HepG2 (cell line): ENCODE measurements around the gene CBLC. TPM values are rescaled to one million over a fixed set of nuclear protein-coding genes. Genes with fewer than 3 reads are reported as not detected.

Source experiments
- BORCS8-MEF2B ChIP-seq: sonication (generic); formaldehyde crosslinking; IDR thresholded peaks from 2 replicates; pipeline ENCODE4 v1.8.0; 2022; ENCODE audit warnings: mild to moderate bottlenecking, missing genetic modification reagents
- CHCHD3 ChIP-seq: sonication (generic); formaldehyde crosslinking; IDR thresholded peaks from 2 replicates; pipeline ENCODE4 v1.8.0; 2022; ENCODE audit warnings: mild to moderate bottlenecking, missing genetic modification reagents, moderate library complexity
- HNRNPK ChIP-seq: fragments of 200-400 bp; formaldehyde crosslinking; IDR thresholded peaks from 2 replicates; pipeline ENCODE4 v1.6.1; 2018; ENCODE audit warnings: low read length, low read depth, moderate library complexity, mild to moderate bottlenecking; ENCODE audit not compliant: poor library complexity, severe bottlenecking
- HNRNPL ChIP-seq: fragments of 200-400 bp; formaldehyde crosslinking; IDR thresholded peaks from 2 replicates; pipeline ENCODE4 v1.6.1; 2017; ENCODE audit warnings: mild to moderate bottlenecking, low read depth, low read length
- KDM2A ChIP-seq: sonication (generic); formaldehyde crosslinking; IDR thresholded peaks from 2 replicates; pipeline ENCODE4 v1.4.0; 2020; ENCODE audit warnings: low read depth, missing genetic modification reagents, borderline replicate concordance
- MAFG ChIP-seq: sonication (generic); formaldehyde crosslinking; IDR thresholded peaks from 2 replicates; pipeline ENCODE4 v1.5.1; 2020; ENCODE audit warnings: mild to moderate bottlenecking, missing genetic modification reagents
- NRL ChIP-seq: sonication (generic); formaldehyde crosslinking; IDR thresholded peaks from 2 replicates; pipeline ENCODE4 v1.5.0; 2020; ENCODE audit warnings: missing genetic modification reagents, mild to moderate bottlenecking, moderate library complexity, borderline replicate concordance
- PRDM15 ChIP-seq: sonication (generic); formaldehyde crosslinking; IDR thresholded peaks from 2 replicates; pipeline ENCODE4 v1.4.0; 2020; ENCODE audit warnings: missing genetic modification reagents
- RAD21 ChIP-seq: fragments of 450-650 bp; formaldehyde crosslinking; IDR thresholded peaks from 2 replicates; pipeline ENCODE4 v1.5.0; 2020; ENCODE audit warnings: mild to moderate bottlenecking
- REL ChIP-seq: sonication (generic); formaldehyde crosslinking; conservative IDR thresholded peaks from 2 replicates; pipeline ENCODE4 v1.8.0; 2022; ENCODE audit warnings: mild to moderate bottlenecking, missing genetic modification reagents, moderate library complexity
- SAFB2 ChIP-seq: sonication (generic); formaldehyde crosslinking; IDR thresholded peaks from 2 replicates; pipeline ENCODE4 v1.5.1; 2020; ENCODE audit warnings: missing genetic modification reagents, low read depth, mild to moderate bottlenecking, borderline replicate concordance
- SETDB1 ChIP-seq: sonication (generic); formaldehyde crosslinking; IDR thresholded peaks from 2 replicates; pipeline ENCODE4 v1.5.1; 2020; ENCODE audit warnings: missing genetic modification reagents, mild to moderate bottlenecking, borderline replicate concordance
- SMC3 ChIP-seq: IDR thresholded peaks from 2 replicates; pipeline ENCODE4 v1.6.1; 2011; ENCODE audit warnings: low read length, improper control_type of control experiment
- SOX5 ChIP-seq: IDR thresholded peaks from 2 replicates; pipeline ENCODE4 v1.6.1; 2016; ENCODE audit warnings: borderline replicate concordance
- SUZ12 ChIP-seq: fragments of 150-350 bp; IDR thresholded peaks from 2 replicates; pipeline ENCODE4 v1.6.1; 2014; ENCODE audit warnings: low read depth, low read length
- TGIF2 ChIP-seq: IDR thresholded peaks from 2 replicates; pipeline ENCODE4 v1.6.1; 2016; ENCODE audit warnings: control low read depth, missing compliant biosample characterization
- THAP11 ChIP-seq: IDR thresholded peaks from 2 replicates; pipeline ENCODE4 v1.6.1; 2016; ENCODE audit warnings: missing biosample characterization, missing genetic modification reagents
- THRA ChIP-seq: sonication (generic); formaldehyde crosslinking; IDR thresholded peaks from 2 replicates; pipeline ENCODE4 v1.4.0; 2020; ENCODE audit warnings: missing genetic modification reagents, borderline replicate concordance
- ZNF274 ChIP-seq: sonication (generic); formaldehyde crosslinking; IDR thresholded peaks from 2 replicates; pipeline ENCODE4 v1.5.1; 2020; ENCODE audit warnings: mild to moderate bottlenecking, missing genetic modification reagents
- ZNF30 ChIP-seq: sonication (generic); formaldehyde crosslinking; IDR thresholded peaks from 2 replicates; pipeline ENCODE4 v1.5.0; 2020; ENCODE audit warnings: mild to moderate bottlenecking, missing genetic modification reagents
- ZNF331 ChIP-seq: sonication (generic); formaldehyde crosslinking; IDR thresholded peaks from 2 replicates; pipeline ENCODE4 v1.4.0; 2020; ENCODE audit warnings: missing genetic modification reagents
- ZNF746 ChIP-seq: sonication (generic); formaldehyde crosslinking; IDR thresholded peaks from 2 replicates; pipeline ENCODE4 v1.8.0; 2022; ENCODE audit warnings: mild to moderate bottlenecking, missing genetic modification reagents
- ZSCAN29 ChIP-seq: sonication (generic); formaldehyde crosslinking; conservative IDR thresholded peaks from 2 replicates; pipeline ENCODE4 v1.4.0; 2020; ENCODE audit warnings: mild to moderate bottlenecking, missing genetic modification reagents
- polyA plus RNA-seq, 8 experiments: library from polyadenylated mRNA; depleted of rRNA in 3 of 8; stranded (reverse) in 7 of 8; unstranded in 1 of 8; fragments of >200 nt; fragmentation: Illumina TruSeq in 4 of 8; extraction: Trizol in 4 of 8; gene quantifications; 2 replicates each; pipeline versions ENCODE4 v1.2.1 to v1.2.3, GENCODE V29; 2011 to 2016; ENCODE audit warnings: low read depth in 4 of 8, missing spikeins in 1 of 8, mixed read lengths in 1 of 8; ENCODE audit not compliant: insufficient read depth in 1 of 8
- total RNA-seq, 5 experiments: library from RNA; depleted of rRNA; stranded (reverse); fragments of >200 nt; fragmentation: Illumina TruSeq; extraction: Trizol; gene quantifications; 2 replicates each; pipeline ENCODE4 v1.2.3, GENCODE V29; 2016; ENCODE audit warnings: low read depth in 1 of 5
- TF ChIP-seq, protein P1 (sequence below), 2 experiments: sonication (generic) in 1 of 2; formaldehyde crosslinking in 1 of 2; IDR thresholded peaks; 2 replicates each; pipeline versions ENCODE4 v1.4.0 to v1.6.1; 2018 to 2020; ENCODE audit warnings: missing genetic modification reagents in 2 of 2, borderline replicate concordance in 1 of 2, low read depth in 1 of 2, mild to moderate bottlenecking in 1 of 2, missing biosample characterization in 1 of 2

Gene CBLC
- total and polyA plus RNA-seq, 2 of the 13 experiments (the other 11 are each of a cell fraction or from before 2014, with no cell fraction given), result 1.8 to 2.6 TPM

GRCh38 chr19:44845612-44846454, 68.1 kb downstream of the CBLC start, which contains the start of gene NECTIN2 (continued):
- TF ChIP-seq RAD21 (CRISPR knock-in tag) (peak; percentile 30; the same call in 1 of the 2 replicates), SETDB1 (no peak), THRA (CRISPR knock-in tag) (no peak), ZNF30 (CRISPR knock-in tag) (no peak), ZNF746 (CRISPR knock-in tag) (no peak), TGIF2 (CRISPR knock-in tag) (no peak), ZSCAN29 (CRISPR knock-in tag) (no peak), CHCHD3 (CRISPR knock-in tag) (no peak), ZNF274 (peak; percentile 43; the same call in 1 of the 2 replicates), SUZ12 (no peak), SMC3 (peak; percentile 47), PRDM15 (CRISPR knock-in tag) (peak; percentile 86), THAP11 (CRISPR knock-in tag) (peak; percentile 36), NRL (no peak), KDM2A (CRISPR knock-in tag) (no peak; the same call in 1 of the 2 replicates), SOX5 (CRISPR knock-in tag) (no peak), HNRNPL (no peak), SAFB2 (CRISPR knock-in tag) (no peak), BORCS8-MEF2B (CRISPR knock-in tag) (no peak; the same call in 1 of the 2 replicates), HNRNPK (no peak), REL (CRISPR knock-in tag) (no peak), ZNF331 (CRISPR knock-in tag) (0 out of 2 replicates have a peak, but pooled peaks have one; percentile 20), MAFG (CRISPR knock-in tag) (no peak)
- TF ChIP-seq, protein P1, sequence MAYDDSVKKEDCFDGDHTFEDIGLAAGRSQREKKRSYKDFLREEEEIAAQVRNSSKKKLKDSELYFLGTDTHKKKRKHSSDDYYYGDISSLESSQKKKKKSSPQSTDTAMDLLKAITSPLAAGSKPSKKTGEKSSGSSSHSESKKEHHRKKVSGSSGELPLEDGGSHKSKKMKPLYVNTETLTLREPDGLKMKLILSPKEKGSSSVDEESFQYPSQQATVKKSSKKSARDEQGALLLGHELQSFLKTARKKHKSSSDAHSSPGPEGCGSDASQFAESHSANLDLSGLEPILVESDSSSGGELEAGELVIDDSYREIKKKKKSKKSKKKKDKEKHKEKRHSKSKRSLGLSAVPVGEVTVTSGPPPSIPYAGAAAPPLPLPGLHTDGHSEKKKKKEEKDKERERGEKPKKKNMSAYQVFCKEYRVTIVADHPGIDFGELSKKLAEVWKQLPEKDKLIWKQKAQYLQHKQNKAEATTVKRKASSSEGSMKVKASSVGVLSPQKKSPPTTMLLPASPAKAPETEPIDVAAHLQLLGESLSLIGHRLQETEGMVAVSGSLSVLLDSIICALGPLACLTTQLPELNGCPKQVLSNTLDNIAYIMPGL (CRISPR knock-in tag; IDR thresholded peaks at IDR 0.05; ENCODE audit: borderline replicate concordance in 1 of 2, low read depth in 1 of 2), result peak; percentile 68 to 69; a peak in 3 of 4 replicates
